ENCODE results near the gene KCNH3. TPM values are rescaled to one million over a fixed set of nuclear protein-coding genes. Genes with fewer than 3 reads are reported as not detected.
"Not testable (repeated sequence)": the region's sequence is repeated elsewhere in the genome, so short reads cannot be mapped to it uniquely, and the experiment has no call there.

The KCNH3 gene
- total RNA-seq, 1 donor from 2014 or later, result 7.5 TPM

DNA sequence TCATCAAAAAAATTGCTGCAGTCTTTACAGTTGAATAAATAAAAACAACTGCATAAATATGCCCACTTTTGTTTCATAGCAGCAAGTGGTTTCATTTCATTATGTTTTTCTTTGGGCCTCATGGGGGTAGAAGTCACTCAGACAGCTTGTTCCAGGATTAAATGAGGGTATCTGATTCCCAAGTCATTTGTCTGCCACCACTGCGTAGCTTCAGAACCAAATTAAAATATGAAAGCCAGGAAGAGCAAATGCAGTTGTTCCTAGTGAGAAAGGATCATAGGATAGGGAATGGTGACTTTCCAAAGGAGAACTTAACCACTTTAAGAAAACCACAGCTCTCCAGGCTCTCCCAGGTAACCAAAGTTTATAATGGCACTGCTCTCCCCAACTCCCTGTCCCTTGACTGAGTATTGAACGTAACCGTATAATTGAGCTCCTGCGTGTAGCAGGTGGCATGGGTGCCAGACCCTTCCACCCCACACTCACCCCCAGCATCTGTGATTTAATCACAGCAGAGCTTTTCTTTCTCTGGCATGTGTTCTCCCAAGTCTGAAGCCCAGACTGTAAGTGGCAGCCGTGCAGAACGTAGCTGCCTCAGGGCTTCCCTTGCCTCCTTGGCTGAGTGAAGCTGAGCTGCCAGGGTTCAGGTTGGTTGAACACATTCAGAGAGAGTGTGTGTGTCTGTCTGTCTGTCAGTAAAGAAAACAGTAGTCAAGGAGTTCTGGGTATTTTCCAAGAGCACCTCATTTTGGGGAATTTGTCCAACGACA, 11.3 kb upstream of the KCNH3 start:
- DNase-seq, result no peak

DNA sequence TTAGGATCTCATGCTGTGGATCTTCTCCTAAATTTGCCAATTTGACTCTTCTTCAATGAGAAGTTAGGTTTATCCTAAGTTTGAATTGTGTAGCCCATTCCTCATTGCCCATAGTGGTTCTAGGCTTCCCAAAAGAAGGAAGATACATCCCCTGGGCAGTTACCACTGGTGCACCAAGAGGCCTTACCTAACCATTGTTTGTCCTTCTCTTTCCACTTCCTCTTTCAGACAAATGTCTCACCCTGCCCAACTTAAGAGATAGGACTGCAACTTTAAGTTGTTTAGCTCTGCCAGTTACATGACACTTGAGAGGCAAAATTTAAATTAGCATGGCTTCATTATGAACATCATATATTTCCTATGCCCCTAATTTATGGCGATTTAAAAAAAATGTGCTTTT, 9.4 kb upstream of the KCNH3 start:
- DNase-seq, result no peak

DNA sequence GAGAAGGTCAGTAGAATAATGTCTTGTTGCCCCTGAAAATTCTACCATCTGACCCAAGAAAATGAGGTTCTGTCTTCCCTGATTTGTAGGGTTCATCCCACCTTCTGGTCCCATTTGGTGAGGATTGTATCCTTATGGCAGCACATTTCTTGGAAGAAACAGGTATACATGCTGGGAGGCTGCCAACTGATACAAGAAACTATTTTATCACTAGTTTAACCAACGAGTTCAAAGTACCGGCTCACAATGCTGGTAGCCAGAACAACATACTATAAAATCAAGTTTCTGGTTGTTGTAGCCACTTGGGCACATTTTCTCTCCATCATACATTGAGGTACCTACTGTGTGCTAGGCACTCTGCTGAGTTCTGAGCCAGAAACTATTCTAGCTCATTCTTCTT, 7.1 kb upstream of the KCNH3 start:
- DNase-seq, result no peak

- DNase-seq, result no peak
Measured at GRCh38 chr12:49533331-49533730, 5.5 kb upstream of the KCNH3 start.

DNA sequence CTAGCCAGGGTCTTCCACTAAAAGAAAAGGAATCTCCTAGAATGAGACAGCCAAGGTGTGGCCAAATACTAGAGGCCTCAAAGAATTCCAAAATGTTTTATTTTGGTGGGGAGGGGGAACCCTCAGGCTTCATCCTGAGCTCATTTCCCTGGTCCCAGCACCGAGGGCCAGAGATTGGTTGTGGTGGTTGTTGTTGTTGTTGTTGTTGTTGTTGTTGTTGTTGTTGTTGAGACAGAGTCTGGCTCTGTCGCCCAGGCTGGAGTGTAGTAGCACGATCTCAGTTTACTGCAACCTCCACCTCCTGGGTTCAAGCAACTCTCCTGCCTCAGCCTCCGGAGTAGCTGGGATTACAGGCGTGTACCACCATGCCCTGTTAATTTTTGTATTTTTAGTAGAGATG, 4.7 kb upstream of the KCNH3 start:
- not testable (repeated sequence) for DNase-seq

GRCh38 chr12:49534731-49535278, 4.0 kb upstream of the KCNH3 start:
- no peak for DNase-seq

GRCh38 chr12:49535921-49536525, 2.8 kb upstream of the KCNH3 start:
- DNase-seq, result no peak

DNA sequence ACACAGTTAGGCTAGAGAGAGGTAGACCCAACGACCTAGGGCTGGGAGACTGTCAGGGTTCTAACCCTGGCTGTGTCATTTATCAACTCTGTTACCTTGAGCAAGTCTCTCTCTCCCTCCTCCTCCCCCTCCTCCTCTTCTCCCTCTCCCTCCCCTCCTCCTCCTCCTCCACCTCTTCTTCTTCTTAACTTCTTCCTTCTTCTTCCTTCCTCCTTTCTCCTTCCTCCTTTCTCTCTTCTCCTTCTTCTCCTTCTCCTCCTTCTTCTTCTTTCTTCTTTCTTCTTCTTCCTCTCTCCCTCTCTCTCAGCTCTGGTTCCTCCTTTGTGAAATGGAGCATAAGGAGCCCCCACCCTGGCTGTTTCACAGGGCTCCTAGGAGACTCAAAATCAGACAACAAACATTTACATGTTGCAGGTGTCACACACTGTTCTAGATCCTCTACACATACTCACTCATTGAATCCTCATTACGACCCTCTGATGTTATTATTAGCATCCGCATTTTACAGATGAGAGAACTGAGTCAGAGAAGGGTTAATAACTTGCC, 2.2 kb upstream of the KCNH3 start:
- DNase-seq, result no peak

DNA sequence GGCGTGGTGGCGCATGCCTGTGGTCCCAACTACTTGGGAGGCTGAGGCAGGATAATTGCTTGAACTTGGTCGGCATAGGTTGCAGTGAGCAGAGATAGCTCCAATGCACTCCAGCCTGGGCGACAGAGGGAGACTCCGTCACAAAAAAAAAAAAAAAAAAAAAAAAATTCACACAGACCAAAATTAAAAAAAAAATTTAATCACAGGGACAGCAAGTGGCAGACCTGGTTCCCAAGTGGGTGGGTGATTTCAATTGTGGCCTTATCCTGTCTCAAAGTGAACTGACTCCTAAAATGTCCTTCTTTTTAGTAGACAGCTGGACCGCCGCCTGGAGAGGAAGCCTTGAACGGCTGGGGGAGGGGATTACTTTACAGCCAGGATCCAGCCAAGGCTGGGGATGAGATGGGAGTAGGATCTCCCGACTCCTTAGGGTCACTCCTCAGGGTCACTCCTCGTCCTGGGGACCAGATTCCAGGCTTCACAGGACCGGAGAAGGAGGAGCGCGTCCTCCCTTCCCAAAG, 1.5 kb upstream of the KCNH3 start:
- no peak for DNase-seq

DNA sequence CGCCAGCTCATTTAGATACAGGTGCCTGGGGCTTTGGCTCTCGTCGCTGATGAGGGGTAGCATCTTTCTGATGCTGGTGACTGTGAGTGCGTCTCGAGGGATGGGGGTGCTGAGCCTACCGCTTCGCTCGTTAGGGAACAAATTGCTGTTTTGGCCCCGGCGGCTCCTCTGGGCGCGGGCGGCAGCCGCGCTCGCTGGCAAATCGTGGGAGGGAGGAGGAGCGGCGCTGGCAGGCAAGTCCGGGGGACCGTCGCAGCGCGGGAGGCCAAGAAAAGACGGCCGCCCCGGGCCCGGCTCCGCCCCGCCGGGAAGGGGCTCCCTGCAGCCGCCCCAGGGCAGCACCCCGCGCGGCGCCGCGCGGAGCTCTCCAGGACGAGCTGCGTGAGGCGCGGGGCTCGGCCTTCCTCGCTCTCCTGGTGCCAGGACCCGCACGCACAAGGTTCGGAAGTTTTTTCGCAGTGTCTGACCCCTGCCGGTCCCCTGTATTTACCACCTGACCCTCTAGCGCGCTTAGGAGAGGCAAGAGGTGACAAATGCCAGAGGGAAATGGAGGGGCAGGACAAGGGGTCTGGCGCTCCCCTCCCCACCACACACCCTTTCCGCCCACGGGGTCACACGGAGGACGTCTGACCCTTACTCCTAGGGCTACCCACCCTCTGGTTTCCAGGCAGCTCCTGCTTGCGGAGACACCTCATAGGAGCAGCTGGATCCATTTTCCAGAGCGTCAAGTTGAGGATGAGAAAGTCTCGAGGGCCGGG, 899 bp upstream of the KCNH3 start:
- peak; percentile 58 for DNase-seq

DNA sequence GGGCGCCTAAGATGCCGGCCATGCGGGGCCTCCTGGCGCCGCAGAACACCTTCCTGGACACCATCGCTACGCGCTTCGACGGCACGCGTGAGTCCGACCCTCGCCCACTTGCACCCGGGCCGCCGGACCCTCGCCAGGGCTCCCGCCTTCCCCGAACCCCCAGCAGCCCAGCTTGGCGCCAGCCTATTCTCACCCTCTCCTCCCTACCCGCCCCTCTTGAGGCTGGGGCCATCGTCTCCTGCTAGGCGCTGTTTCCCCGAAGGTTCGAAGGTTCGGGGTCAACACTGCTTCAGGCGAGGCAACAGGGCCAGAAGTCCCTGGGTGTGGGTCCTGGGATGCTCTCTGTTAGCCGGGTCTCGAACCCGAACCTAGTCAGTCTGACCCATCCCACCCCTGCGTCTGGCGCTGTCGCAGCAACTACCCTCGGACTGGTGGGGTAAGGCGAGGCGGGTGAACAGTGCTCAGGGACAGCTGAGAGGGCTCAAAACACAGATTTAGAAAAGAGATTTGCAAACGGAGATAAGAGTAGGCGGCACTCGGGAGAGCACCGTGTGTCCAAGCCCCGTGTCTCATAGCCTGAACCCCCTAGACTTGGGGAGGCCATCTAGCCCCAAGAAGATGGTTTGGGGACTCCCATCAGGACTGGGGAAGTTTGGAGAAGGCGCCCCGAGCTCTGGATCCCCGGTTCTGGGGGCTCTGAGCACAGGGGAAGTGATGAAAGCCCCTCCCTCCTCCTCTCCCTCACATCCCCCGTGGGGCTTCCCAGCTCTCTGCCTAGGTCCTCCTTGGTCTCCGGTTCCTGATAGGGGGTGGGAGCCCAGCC, 787 bp downstream of the KCNH3 start:
- no peak for DNase-seq

DNA sequence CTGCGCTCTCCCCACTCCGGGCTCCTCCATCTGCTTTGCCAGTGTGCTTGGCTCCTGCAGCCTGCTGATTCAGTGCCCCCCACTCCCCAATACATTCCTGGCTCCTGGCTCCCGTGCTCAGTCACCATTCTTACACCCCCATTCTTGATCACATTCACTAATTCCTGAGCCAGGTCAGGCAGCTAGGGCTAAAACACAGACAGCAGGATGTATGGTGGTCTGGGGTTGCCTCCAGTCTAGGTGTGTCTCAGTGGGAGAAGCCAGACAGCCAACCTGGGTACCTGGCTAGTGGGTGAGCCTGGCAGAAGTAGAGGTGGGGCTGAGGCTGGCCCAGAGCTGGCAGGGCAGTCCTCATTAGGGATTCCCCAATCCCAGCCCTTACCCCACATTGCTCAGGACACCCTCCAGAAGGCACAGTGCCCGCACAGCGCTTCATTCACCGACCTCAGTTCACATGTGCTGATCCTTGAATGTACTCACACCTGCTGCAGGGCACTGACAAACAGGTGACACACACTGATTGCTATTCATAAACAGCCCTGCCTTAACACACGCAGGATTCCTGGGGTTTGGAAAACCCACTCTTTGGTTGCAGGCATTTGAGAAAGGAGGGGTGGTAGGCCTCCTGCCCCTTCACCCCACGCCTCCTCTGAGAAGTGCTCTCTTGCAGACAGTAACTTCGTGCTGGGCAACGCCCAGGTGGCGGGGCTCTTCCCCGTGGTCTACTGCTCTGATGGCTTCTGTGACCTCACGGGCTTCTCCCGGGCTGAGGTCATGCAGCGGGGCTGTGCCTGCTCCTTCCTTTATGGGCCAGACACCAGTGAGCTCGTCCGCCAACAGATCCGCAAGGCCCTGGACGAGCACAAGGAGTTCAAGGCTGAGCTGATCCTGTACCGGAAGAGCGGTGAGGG, 1.7 kb downstream of the KCNH3 start:
- no peak for DNase-seq

DNA sequence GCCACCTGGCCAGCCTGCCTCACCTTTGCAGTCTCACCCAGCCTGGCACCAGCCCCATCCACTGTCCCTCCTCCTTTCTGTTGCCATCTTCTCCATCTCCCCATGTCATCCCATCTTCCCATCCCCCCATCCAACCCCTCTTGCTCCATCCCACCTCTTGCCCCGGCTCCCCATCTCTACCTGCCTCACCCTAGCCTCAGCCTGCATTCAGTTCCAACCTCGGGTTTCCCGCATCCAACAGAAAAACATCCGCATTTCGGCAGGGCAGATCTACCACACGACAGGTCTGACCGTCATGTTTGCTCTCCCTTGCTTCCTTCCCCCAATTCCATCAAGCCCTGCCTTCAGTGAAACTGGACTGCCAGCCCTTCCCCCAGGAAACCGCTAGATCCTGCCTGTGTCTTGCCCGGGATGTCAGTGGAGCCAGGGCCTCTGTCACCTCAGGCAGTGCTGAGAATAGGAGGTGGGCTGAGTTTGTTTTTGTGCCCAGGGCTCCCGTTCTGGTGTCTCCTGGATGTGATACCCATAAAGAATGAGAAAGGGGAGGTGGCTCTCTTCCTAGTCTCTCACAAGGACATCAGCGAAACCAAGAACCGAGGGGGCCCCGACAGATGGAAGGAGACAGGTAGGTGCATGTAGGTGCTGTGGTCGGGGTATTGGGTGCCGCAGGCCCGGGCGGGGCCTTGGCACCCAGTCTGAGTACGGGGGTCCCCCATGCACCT, 2.5 kb downstream of the KCNH3 start:
- DNase-seq, result no peak

GRCh38 chr12:49541911-49542505, 3.2 kb downstream of the KCNH3 start:
- no peak for DNase-seq

DNA sequence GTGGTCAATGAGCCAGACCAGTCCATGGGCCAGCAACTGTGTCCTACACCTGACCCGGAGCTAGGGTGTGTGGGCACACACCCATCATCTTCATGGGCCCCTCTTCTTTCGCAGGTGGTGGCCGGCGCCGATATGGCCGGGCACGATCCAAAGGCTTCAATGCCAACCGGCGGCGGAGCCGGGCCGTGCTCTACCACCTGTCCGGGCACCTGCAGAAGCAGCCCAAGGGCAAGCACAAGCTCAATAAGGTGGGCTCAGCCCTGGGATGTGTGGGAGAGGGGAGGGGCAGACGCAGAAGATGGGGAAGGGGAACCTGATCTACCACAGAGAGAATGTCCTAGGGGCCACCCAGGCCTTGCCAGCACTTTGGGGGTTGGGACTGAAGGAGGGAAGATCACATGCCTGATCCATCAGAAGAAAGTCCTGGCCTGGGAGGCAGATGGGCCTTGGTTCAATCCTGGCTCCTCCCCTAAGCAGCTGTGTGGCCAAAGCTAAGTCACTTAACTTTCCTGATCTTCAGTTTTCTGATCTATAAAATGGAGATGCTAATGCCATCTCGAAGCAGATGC, 3.8 kb downstream of the KCNH3 start:
- DNase-seq, result no peak

DNA sequence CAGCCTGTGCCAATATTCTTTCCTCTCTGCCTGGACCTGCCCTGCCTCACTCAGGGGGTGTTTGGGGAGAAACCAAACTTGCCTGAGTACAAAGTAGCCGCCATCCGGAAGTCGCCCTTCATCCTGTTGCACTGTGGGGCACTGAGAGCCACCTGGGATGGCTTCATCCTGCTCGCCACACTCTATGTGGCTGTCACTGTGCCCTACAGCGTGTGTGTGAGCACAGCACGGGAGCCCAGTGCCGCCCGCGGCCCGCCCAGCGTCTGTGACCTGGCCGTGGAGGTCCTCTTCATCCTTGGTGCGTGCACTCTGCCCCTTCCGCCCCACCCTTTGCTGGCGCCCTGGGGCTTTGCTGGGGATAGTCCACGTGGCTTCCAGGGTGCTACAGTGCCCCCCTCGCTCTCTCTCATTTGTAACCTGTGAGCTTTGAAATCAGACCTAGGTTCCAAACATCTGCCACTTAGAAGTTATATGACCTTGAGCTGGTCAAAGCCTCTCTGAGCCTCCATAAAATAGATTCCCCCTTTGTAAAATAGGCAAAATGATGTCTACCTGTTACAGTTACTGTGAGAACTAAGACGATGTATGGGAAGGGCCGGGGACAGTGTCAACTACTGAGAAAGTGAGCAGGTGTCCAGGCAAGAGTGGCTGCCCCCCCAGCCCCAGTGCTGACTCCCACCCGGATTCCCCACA, 4.5 kb downstream of the KCNH3 start:
- no peak for DNase-seq

DNA sequence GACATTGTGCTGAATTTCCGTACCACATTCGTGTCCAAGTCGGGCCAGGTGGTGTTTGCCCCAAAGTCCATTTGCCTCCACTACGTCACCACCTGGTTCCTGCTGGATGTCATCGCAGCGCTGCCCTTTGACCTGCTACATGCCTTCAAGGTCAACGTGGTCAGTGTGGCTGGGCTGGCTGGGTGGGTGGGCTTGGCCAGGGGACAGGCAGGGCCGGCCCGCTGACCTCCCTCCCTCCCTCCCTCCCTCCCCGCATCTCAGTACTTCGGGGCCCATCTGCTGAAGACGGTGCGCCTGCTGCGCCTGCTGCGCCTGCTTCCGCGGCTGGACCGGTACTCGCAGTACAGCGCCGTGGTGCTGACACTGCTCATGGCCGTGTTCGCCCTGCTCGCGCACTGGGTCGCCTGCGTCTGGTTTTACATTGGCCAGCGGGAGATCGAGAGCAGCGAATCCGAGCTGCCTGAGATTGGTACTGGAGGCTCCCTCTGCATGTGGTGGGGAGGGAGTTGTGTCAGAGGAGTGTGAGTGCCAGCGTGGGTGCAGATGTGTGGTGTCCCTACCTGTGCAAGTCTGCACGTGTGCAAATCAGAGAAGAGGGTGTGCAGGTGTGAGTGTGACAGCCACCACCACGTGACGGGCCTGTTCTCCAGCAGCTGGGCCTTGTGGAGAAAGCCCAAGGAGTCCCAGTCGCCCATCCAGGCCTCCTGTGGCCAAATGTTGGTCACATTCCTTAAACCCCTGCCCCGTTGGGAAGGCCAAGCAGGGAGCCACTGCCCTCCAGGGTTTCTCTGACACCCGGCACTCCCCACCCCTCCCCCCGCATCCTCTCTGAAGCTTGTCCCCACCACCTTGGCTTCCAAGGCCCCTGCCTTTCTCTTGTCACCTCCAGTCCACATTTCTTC, 5.3 kb downstream of the KCNH3 start:
- peak; percentile 61 for DNase-seq

All from occipital lobe (tissue), 2 donors.